Measurements from ENCODE around the gene REV1.

- TF ChIP-seq CTCF (IDR thresholded peaks at IDR 0.05) (no peak), POLR2A (IDR thresholded peaks at IDR 0.05) (no peak)
These were observed 90.8 kb downstream of the REV1 start for GRCh38 chr2:99399063-99399462.

Data from thyroid gland (tissue), 4 donors.